Effector memory CD4-positive, alpha-beta T cell (primary cell): ENCODE results near the gene PSTK.

Source experiments
- DNase-seq, 3 donors: peaks; one replicate each; pipeline ENCODE4 v3.0.0-alpha.2; 2020
- H3K27ac ChIP-seq: 2 replicates; pipeline ENCODE4 v1.7.0; 2013; ENCODE audit warnings: mild to moderate bottlenecking, low read length, moderate library complexity; ENCODE audit not compliant: insufficient read depth, poor library complexity, severe bottlenecking
- H3K27me3 ChIP-seq: replicated peaks from 2 replicates; pipeline ENCODE4 v1.7.0; 2013; ENCODE audit warnings: mild to moderate bottlenecking, low read length; ENCODE audit not compliant: insufficient read depth, control insufficient read depth, poor library complexity, severe bottlenecking
- H3K36me3 ChIP-seq: 2 replicates; pipeline ENCODE4 v1.7.0; 2013; ENCODE audit warnings: mild to moderate bottlenecking, low read length, moderate library complexity; ENCODE audit not compliant: control insufficient read depth, insufficient read depth
- H3K4me1 ChIP-seq: 2 replicates; pipeline ENCODE4 v1.7.0; 2013; ENCODE audit warnings: low read length, mild to moderate bottlenecking; ENCODE audit not compliant: control insufficient read depth, insufficient read depth, poor library complexity, severe bottlenecking
- H3K4me3 ChIP-seq: 2 replicates; pipeline ENCODE4 v1.7.0; 2013; ENCODE audit warnings: low read length, low read depth, mild to moderate bottlenecking; ENCODE audit not compliant: insufficient read depth, poor library complexity, severe bottlenecking
- H3K9me3 ChIP-seq: 2 replicates; pipeline ENCODE4 v1.7.0; 2013; ENCODE audit warnings: mild to moderate bottlenecking, low read length, moderate library complexity; ENCODE audit not compliant: control insufficient read depth

The PSTK gene

DNA sequence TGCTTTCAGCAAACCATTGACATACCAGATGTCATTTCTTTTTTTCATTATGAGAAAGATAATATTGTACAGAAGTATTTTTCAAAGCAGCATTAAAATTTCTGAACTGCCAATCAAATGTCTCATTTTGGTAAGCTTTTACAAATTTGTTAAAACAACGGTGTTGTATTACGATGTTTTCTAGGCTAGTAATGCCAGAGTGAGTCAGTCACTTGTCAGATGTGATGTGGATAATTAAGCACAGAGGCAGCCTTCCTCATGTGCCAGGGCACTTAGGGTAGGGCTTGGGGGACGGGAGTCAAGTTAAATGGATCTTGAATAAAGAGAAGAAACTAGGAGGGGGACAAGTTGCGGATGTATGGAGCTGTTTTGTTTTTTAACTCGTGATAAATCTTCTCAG is 10.1 kb downstream of the PSTK start:
- no peak for DNase-seq
- Histone ChIP-seq H3K27ac (no peak overlapping the region), H3K4me1 (no peaks in the 10 kb centered on the region), H3K4me3 (no peak overlapping the region), H3K9me3 (no peaks in the 10 kb centered on the region), H3K27me3 (no peaks in the 10 kb centered on the region), H3K36me3 (peaks cover 18% of the 10 kb centered on the region)

DNA sequence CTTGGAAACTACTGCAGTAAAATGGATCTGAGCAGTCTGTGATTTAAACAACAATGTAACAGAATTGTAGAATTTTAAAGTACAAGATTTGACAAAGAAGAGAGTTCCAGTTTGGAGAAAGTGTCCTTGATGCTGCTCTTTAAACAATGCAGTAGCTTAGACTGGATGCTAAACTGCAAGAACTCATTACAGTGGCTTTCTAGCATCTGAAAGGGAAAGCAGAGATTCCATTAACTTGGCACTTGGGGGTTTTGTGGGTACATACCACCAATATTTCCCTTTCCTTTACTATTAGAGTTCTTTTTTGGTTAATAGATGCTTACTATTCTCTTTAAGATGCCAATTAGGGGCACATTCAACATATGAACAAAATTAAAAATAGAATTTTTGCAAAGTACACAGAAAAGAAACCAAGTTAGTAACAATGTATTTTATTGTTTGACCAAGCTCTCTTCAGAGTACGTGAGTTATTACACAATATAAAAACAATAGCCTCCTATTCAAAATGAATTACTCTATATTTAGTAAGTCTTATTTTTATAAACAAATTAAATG is 11.9 kb downstream of the PSTK start:
- H3K4me3 ChIP-seq = no peak overlapping the region
- peaks cover 34% of the 10 kb centered on the region for H3K36me3 ChIP-seq
- no peaks in the 10 kb centered on the region for H3K27me3 ChIP-seq
- no peak for DNase-seq
- H3K4me1 ChIP-seq = no peaks in the 10 kb centered on the region
- no peaks in the 10 kb centered on the region for H3K9me3 ChIP-seq
- H3K27ac ChIP-seq = no peak overlapping the region

DNA sequence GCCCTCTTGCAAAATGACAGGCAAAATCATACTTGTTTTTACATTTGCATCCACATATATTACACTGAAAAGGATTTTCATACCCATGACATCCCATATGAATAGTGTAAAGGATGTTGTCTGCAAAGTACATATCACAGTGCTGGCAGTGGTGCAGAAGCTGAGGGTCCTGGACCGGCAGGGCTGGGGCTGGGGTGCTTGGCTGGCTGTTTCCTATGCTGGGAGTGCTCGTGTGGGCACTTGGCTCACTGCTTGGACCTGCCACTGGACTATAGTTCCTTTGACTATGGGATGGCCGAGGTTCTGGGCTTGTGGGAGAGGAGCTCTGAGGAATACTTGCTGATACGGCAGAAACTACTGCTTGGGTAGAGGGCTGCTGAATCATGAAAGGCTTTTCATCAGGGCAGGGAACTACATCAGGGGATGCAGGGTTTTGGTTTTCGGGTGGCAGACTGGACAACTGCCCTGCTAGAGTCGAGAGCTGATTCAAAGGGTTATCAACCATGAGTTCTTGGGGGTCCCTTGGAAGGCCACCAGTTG is 13.7 kb downstream of the PSTK start:
- Histone ChIP-seq H3K4me1 (no peaks in the 10 kb centered on the region), H3K36me3 (peaks cover 46% of the 10 kb centered on the region), H3K27me3 (no peaks in the 10 kb centered on the region), H3K27ac (no peak overlapping the region), H3K9me3 (no peaks in the 10 kb centered on the region), H3K4me3 (no peak overlapping the region)
- DNase-seq = no peak

DNA sequence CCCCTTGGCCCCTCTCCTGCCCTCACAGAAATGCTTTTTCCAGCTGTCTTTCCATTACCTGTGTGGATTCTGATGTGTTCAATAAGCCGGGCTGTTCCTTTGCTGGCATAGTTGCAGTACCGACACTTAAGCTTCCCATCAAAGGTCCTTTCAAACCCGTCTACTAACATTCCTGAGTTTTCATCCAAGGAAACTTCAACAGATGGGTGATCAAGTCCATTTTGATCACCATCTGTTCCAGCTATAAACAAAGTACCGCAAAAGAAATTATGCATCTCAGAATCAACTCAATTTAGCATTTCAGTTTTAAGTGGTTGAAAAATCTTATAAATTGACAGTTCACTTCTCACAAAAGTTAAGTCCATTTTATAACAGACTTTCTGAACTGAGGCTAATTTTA is 15.7 kb downstream of the PSTK start:
- peaks cover 46% of the 10 kb centered on the region for H3K36me3 ChIP-seq
- no peak overlapping the region for H3K27ac ChIP-seq
- no peaks in the 10 kb centered on the region for H3K4me1 ChIP-seq

DNA sequence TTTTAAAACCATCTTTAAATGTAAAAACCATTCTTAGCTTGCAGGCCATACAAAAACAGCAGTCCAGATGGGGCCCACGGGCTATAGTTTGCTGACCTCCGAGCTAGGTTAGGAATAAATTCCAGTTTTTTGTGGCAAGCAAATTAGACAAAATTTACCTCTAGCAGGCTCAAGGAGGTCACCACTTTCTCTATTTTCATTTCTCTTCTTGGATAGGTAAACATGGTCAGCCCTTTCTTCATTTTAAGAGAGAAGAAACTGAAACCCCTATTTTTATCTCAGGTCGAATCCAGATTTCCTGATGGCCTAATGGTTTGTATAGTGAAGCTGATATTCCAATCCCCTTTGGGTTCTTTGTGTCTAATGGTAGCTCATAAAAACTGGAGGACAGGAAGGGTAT is 17.7 kb downstream of the PSTK start:
- Histone ChIP-seq H3K27me3 (no peaks in the 10 kb centered on the region), H3K27ac (no peak overlapping the region), H3K36me3 (peaks cover 44% of the 10 kb centered on the region), H3K4me1 (no peaks in the 10 kb centered on the region), H3K4me3 (no peak overlapping the region), H3K9me3 (no peaks in the 10 kb centered on the region)
- DNase-seq = no peak

More for the DNA sequence above, 15.7 kb downstream of the PSTK start:
- Histone ChIP-seq H3K4me3 (no peak overlapping the region), H3K9me3 (no peaks in the 10 kb centered on the region), H3K27me3 (no peaks in the 10 kb centered on the region)
- no peak for DNase-seq

DNA sequence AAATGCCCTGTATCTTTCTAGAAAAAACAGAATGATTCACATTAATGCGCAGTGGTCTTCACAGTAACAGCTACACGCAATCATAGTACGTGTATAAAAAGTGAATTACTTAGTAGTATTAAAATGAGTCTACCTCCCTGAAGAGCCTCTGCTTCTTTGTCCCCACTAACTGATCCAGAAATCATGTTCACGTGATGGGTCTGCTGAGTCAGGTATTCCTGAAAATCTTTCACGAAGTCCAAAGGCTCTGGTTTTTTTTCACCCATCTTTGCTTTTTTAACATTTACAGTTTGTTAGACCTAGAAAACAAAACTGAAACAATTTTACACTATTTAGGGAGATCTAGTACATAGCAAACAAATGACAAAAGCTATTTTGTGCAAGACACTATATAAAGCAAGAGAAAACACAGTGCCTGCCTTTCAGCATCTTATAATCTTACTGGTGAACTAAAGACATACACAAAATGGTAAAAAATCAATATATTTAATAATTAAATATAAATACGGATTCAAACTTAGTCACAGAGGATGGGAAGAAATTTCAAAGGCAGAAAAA is 18.2 kb downstream of the PSTK start:
- Histone ChIP-seq H3K27ac (no peak overlapping the region), H3K4me3 (no peak overlapping the region), H3K4me1 (no peaks in the 10 kb centered on the region), H3K36me3 (peaks cover 44% of the 10 kb centered on the region), H3K27me3 (no peaks in the 10 kb centered on the region), H3K9me3 (no peaks in the 10 kb centered on the region)
- no peak for DNase-seq

DNA sequence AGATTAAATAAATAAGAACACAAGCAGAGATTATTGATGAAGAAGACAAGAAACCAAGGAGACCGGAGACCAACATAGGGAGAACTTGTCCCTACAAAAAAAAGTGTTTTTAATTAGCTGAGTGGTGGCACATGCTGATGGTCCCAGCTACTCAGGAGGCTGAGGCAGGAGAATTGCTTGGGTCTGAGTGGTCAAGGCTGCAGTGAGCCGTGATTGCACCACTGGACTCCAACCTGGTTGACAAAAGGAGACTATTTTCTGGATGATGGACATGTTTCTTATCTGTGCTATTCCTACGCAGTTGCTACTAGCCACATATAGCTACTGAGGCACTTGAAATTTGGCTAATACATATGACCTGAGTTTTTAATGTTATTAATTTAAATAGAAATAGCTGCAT is 18.7 kb downstream of the PSTK start:
- Histone ChIP-seq H3K27ac (no peak overlapping the region), H3K9me3 (no peaks in the 10 kb centered on the region), H3K27me3 (no peaks in the 10 kb centered on the region), H3K36me3 (peaks cover 41% of the 10 kb centered on the region), H3K4me3 (no peak overlapping the region), H3K4me1 (no peaks in the 10 kb centered on the region)
- no peak for DNase-seq

DNA sequence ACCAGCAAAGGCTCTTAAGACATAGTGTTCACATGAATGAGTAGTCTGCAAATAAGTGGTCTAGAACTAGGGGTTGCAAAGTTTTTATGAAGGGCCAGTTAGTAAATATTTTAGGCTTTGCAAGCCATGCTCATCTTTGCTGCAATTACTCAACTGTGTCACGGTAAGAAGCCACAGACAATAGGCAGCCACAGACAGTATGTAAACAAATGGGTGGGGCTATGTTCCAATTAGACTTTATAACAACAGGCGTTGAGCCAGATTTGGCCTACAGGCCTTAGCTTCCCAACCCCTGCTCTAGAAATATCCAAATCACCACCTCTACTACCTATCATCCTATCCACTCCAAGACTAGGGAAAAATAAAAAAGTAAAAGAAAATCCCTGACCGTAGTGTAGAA is 19.1 kb downstream of the PSTK start:
- Histone ChIP-seq H3K4me3 (no peak overlapping the region), H3K9me3 (no peaks in the 10 kb centered on the region), H3K27me3 (no peaks in the 10 kb centered on the region), H3K27ac (no peak overlapping the region), H3K4me1 (no peaks in the 10 kb centered on the region), H3K36me3 (peaks cover 36% of the 10 kb centered on the region)
- DNase-seq = no peak

DNA sequence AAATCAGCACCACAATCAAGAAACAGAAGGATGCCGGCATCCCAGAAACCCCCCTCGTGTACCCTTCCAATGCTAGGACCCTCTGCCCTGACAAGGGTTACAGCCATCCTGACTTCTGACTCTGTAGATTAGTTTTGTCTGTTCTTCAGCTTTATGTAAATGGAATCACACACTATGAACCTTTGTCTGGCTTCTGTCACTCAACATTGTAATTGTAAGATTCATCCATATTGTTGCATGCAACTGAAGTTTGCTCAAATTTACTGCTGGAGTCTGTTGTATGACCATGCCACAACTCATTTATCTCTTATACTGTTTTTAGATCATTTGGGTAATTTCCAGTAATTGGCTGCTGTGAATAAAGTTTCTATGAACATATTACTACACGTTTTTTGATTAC is 20.0 kb downstream of the PSTK start:
- H3K4me3 ChIP-seq = no peak overlapping the region
- peaks cover 29% of the 10 kb centered on the region for H3K36me3 ChIP-seq
- no peak for DNase-seq
- H3K27me3 ChIP-seq = no peaks in the 10 kb centered on the region
- no peaks in the 10 kb centered on the region for H3K4me1 ChIP-seq
- no peak overlapping the region for H3K27ac ChIP-seq
- no peaks in the 10 kb centered on the region for H3K9me3 ChIP-seq

DNA sequence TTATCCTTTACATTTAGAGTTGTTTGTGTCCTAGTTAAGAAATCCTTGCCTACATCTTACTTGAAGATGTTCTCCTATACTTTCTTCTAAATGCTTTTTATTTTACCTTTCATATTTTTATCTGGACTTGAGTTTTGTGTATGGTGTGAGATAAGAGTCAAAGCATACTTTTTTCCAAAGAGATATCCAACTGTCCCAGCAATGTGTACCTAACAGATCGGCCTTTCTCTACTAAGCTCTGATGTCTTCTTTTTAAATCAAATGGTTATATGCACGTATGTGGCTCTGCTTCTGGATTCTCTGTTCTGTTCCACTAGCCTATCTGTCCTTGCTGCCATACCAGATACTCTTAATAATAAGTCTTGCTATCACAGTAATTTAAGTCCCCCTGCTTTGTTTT is 21.2 kb downstream of the PSTK start:
- no peaks in the 10 kb centered on the region for H3K9me3 ChIP-seq
- no peak overlapping the region for H3K27ac ChIP-seq
- H3K4me3 ChIP-seq = no peak overlapping the region
- no peaks in the 10 kb centered on the region for H3K4me1 ChIP-seq
- no peak for DNase-seq
- H3K27me3 ChIP-seq = no peaks in the 10 kb centered on the region
- H3K36me3 ChIP-seq = peaks cover 17% of the 10 kb centered on the region
